Measurements from ENCODE around the gene DNAI1. TPM values are rescaled to one million over a fixed set of nuclear protein-coding genes. Genes with fewer than 3 reads are reported as not detected.

DNAI1 gene
- total and polyA plus RNA-seq, 10 of the 15 experiments (the other 5 are each of a cell fraction or from before 2014, with no cell fraction given) = not detected

- TF ChIP-seq ZBTB40 (IDR thresholded peaks at IDR 0.05; ENCODE audit: borderline replicate concordance) (no peak), MLLT1 (IDR thresholded peaks at IDR 0.05) (no peak), POU2F2 (IDR thresholded peaks at IDR 0.05; ENCODE audit: borderline replicate concordance, low read depth, low read length) (no peak), ZBTB4 (CRISPR knock-in tag; IDR thresholded peaks at IDR 0.05) (no peak), NFIC (IDR thresholded peaks at IDR 0.05; ENCODE audit: low read depth, low read length) (no peak), KLF5 (IDR thresholded peaks at IDR 0.05; ENCODE audit: partially characterized antibody) (no peak), ZNF592 (IDR thresholded peaks at IDR 0.05) (no peak), PAX5 (IDR thresholded peaks at IDR 0.05; ENCODE audit: borderline replicate concordance, low read depth, low read length) (0 out of 2 replicates have a peak, but pooled peaks have one; percentile 26), SREBF1 (IDR thresholded peaks at IDR 0.05; ENCODE audit: low read length) (no peak), RBBP5 (conservative IDR thresholded peaks at IDR 0.05) (no peak), FOXK2 (IDR thresholded peaks at IDR 0.05) (no peak), CREM (IDR thresholded peaks at IDR 0.05; ENCODE audit: low read depth) (no peak), IRF4 (IDR thresholded peaks at IDR 0.05; ENCODE audit: low read depth, low read length) (0 out of 2 replicates have a peak, but pooled peaks have one; percentile 41), TCF3 (IDR thresholded peaks at IDR 0.05; ENCODE audit: borderline replicate concordance, insufficient read depth, low read depth, low read length) (no peak), BCL11A (IDR thresholded peaks at IDR 0.05; ENCODE audit: low read depth, low read length) (no peak)
These were observed 7.1 kb upstream of the DNAI1 start (continued) for GRCh38 chr9:34451545-34451944.

Measured in GM12878 (cell line).